Lower leg skin (tissue), 4 donors: Measurements from ENCODE around the gene CAMK2D. TPM values are rescaled to one million over a fixed set of nuclear protein-coding genes. Genes with fewer than 3 reads are reported as not detected.

ENCODE experiments used
- DNase-seq, 2 donors: peaks; one replicate each; pipeline ENCODE4 v3.0.0-alpha.2; 2019; ENCODE audit warnings: low spot score in 2 of 2
- H3K4me3 ChIP-seq: fragments of 200-600 bp; sonication (generic); 2 replicates; pipeline ENCODE4 v1.5.1; 2017; ENCODE audit warnings: mild to moderate bottlenecking, low read depth; ENCODE audit not compliant: poor library complexity, severe bottlenecking
- CTCF ChIP-seq, 3 donors: fragments of 450-650 bp; IDR thresholded peaks; one replicate each; pipeline ENCODE4 v1.5.1; 2016; ENCODE audit warnings: antibody characterized with exemption in 3 of 3, mild to moderate bottlenecking in 3 of 3, moderate library complexity in 2 of 3
- POLR2A ChIP-seq, 2 donors: fragments of 450-650 bp; IDR thresholded peaks; one replicate each; pipeline ENCODE4 v1.6.1; 2016 to 2017; ENCODE audit warnings: antibody characterized with exemption in 2 of 2, mild to moderate bottlenecking in 1 of 2, moderate library complexity in 1 of 2
- WGBS, 2 donors: methylation state at CpG; one replicate each; pipeline ENCODE4 v1.1.5; 2018; 5-methylcytosine and 5-hydroxymethylcytosine counted together
- intact Hi-C: fragments of 100-400 bp; cut with DNase I; formaldehyde crosslinking; loops from one replicate; pipeline ENCODE4 v1.15.0; 2023; ENCODE audit warnings: low total_unique reads
- total RNA-seq, 4 donors: library from RNA; depleted of rRNA; stranded (reverse); fragments of >200 nt; gene quantifications; one replicate each; pipeline ENCODE4 v1.1.0, GENCODE V29; 2016

Gene CAMK2D
- total RNA-seq, 4 donors from 2014 or later, result 25.2 to 40.7 (median 32.7) TPM

DNA sequence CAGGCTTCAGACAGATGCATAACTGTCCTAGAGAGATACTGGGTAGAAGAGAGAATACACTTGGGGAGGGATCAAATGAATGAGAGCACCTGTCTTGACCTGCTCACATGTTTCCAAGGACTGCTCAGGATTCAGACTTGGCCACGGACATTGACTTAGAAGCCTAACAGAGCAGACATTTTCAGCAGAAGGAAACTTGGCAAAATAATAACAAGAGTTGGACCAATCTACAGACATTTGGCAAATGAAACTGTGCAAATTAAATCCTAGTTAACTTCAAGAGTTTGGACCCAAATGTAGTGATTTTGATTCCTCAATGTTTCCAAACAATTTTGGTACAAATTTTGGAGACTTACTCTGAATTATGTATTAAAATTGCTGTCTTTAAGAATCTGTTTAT lies 223.9 kb downstream of the CAMK2D start:
- WGBS, 2 donors, result 4 to 24% methylated on average over 1 of the region's 1 CpG
- DNase-seq, result no peak

DNA sequence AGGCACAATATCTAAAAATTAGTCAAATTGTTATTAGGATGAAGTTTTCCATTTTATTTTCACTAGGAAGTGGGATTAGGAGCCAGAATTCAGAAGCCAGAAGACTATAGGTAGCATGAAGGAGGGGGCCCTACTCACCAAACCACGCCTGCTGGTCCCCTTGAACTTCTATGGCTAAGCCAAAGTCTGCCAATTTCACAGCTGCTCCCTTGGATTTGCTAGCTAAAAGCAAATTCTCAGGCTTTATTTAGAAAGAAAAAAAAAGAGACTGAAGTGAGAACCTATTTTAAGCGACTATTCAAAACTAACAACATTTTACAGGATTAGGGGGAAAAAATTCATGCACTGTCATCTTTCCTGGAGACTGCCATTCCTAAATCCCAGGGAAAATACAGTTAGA lies 224.3 kb downstream of the CAMK2D start:
- 68% methylated on average over 2 of the region's 2 CpGs for WGBS, 2 donors
- H3K4me3 ChIP-seq, result no peak overlapping the region
- no peak for DNase-seq
- intact Hi-C loops, result no loop called here
- TF ChIP-seq POLR2A (IDR thresholded peaks at IDR 0.05) (no peak), CTCF (IDR thresholded peaks at IDR 0.05) (no peak)

More for the DNA sequence above, 223.9 kb downstream of the CAMK2D start:
- no peak for TF ChIP-seq CTCF (IDR thresholded peaks at IDR 0.05)
- TF ChIP-seq POLR2A (IDR thresholded peaks at IDR 0.05), result no peak
- no peak overlapping the region for H3K4me3 ChIP-seq
- intact Hi-C loops, result no loop called here

GRCh38 chr4:113534711-113535110 lies 226.8 kb downstream of the CAMK2D start:
- no peak overlapping the region for H3K4me3 ChIP-seq
- intact Hi-C loops, result no loop called here
- no peak for DNase-seq
- 61 to 64% methylated on average over 1 of the region's 1 CpG for WGBS, 2 donors
- TF ChIP-seq CTCF (IDR thresholded peaks at IDR 0.05), result no peak
- TF ChIP-seq POLR2A (IDR thresholded peaks at IDR 0.05), result no peak

GRCh38 chr4:113531572-113531971 lies 230.0 kb downstream of the CAMK2D start:
- intact Hi-C loops, result no loop called here
- no peak overlapping the region for H3K4me3 ChIP-seq
- 55 to 74% methylated on average over 2 of the region's 2 CpGs for WGBS, 2 donors
- DNase-seq, result no peak
- TF ChIP-seq POLR2A (IDR thresholded peaks at IDR 0.05) (no peak), CTCF (IDR thresholded peaks at IDR 0.05) (no peak)

DNA sequence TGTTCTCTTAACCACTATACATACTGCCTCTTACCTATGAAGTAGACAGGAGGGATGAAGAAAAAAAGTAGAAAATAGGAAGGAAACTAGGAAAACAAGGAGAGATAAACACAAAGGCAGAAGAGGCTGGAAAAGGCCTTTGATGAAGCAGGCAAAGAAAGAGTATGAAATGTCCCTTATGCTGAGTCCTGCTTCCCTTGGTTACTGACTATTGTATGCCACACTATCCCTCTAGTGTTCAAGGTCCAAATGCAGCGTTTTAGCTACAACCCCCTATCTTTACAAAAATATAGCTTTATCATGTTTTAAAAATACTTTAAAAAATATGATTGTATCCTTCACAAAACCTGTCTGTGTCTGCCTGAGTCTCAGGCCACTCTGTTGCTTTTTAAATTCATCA lies 233.1 kb downstream of the CAMK2D start:
- WGBS, 2 donors, result 80 to 81% methylated on average over 1 of the region's 1 CpG
- H3K4me3 ChIP-seq, result no peak overlapping the region
- TF ChIP-seq POLR2A (IDR thresholded peaks at IDR 0.05) (no peak), CTCF (IDR thresholded peaks at IDR 0.05) (no peak)
- intact Hi-C loops, result no loop called here
- DNase-seq, result no peak

GRCh38 chr4:113525521-113525920 lies 236.0 kb downstream of the CAMK2D start:
- no peak for TF ChIP-seq POLR2A (IDR thresholded peaks at IDR 0.05)
- TF ChIP-seq CTCF (IDR thresholded peaks at IDR 0.05), result no peak
- WGBS, 2 donors, result 95% methylated on average over 2 of the region's 2 CpGs
- DNase-seq, result no peak
- no peak overlapping the region for H3K4me3 ChIP-seq
- intact Hi-C loops, result no loop called here
